Stimulated activated CD8-positive, alpha-beta memory T cell treated with anti-CD3 and anti-CD28 coated beads, Interleukin-12 subunit alpha, Interleukin-12 subunit beta, amount 100 ng/mL, for 24 hours (primary cell): ENCODE measurements around the gene CSNK1A1.
"Not testable (repeated sequence)": the region's sequence is repeated elsewhere in the genome, so short reads cannot be mapped to it uniquely, and the experiment has no call there.

ENCODE experiments used
- DNase-seq: peaks from one replicate; pipeline ENCODE4 v3.0.0-alpha.2; 2020; ENCODE audit errors: extremely low read depth

The CSNK1A1 gene

DNA sequence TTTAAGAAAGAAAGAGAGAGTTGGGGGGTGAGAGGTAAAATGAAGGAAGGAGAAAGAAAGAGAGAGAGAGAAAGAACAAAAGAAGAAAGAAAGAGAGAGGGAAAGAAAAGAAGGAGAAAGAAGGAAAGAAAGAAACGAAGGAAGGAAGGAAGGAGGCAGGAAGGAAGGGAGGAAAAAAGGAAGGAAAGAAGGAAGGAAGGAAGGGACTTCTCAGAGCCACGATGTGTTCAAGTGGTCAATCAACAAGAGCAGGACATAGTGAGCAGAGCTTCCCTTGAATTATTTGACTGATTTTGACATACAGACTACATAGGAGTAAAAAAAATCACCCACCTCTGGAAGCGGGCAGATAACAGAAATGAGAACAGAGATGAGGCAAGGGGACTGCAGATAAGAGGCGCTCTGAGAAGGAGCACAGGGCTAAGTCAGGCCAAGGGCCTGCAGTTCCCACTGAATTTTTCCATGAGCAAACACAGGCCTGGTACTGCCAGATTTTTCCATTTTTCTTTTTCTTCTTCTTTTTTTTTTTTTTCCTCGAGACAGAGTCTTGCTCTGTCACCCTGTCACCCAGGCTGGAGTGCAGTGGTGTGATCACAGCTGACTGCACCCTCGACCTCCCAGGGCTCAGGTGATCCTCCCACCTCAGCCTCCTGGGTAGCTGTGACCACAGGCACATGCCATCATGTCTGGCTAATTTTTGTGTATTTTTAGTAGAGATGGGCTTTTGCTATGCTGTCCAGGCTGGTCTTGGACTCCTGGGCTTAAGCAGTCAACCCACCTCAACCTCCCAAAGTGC, 94.4 kb downstream of the CSNK1A1 start:
- no peak for DNase-seq

DNA sequence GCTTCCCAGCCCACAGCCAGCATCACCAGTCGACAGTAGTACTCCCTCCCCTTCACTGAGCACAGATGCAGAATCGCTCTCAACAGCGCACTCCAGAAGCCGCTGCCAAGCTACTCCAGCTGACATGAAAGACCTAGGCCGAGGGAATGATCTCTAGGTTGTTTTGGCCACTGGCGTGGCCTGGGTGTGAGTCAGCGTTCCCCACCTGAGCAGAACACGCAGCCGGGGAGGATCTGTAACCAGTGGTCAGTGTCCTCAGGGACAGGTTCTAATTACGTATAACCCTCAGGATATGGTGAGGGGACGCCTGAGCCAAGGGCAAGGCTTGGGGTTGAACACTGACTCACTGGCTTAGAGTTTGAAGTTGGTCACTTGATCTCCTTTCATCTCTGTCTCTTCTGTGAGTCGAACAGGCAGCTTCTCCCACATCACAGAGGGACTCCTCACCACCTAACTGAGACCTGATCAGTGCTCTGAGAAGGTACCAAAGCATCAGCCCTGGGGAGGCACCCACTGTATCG, 95.3 kb downstream of the CSNK1A1 start:
- no peak for DNase-seq

DNA sequence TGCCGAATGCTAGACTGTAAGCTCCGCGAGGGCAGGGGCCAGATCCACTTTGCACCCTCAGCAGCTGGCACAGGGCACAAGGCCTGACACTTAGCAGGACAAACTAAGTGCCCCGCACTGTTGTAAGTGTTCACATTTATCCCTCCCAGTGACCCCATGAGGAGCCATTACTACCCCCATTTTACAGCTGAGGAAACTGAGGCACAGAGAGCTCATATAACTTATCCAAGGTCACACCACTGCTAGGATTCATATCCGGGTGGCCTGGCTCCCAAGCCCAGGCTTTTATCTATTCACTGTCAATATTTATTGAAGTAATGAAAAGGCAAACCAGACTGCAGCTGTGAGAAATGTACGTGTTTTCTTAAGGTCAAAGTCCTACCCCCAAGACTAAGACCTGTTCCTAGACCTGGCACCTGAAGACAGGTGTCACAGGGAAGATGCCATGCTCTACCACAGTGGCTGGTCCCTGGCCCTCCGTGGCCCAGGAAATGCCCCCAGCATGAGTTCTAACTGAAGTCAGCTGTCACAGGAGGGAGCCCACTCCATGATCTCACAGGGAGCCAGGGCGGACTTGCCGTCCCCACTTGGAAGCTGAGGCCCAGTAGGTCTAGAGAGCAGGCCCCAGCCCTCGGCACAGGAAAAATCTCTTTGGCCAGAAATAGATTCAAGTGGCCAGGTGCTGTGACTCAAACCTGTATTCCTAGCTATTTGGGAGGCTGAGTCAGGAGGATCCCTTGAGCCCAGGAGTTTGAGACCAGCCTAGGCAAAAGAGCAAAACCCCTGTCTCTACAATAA, 97.4 kb downstream of the CSNK1A1 start:
- DNase-seq: no peak

DNA sequence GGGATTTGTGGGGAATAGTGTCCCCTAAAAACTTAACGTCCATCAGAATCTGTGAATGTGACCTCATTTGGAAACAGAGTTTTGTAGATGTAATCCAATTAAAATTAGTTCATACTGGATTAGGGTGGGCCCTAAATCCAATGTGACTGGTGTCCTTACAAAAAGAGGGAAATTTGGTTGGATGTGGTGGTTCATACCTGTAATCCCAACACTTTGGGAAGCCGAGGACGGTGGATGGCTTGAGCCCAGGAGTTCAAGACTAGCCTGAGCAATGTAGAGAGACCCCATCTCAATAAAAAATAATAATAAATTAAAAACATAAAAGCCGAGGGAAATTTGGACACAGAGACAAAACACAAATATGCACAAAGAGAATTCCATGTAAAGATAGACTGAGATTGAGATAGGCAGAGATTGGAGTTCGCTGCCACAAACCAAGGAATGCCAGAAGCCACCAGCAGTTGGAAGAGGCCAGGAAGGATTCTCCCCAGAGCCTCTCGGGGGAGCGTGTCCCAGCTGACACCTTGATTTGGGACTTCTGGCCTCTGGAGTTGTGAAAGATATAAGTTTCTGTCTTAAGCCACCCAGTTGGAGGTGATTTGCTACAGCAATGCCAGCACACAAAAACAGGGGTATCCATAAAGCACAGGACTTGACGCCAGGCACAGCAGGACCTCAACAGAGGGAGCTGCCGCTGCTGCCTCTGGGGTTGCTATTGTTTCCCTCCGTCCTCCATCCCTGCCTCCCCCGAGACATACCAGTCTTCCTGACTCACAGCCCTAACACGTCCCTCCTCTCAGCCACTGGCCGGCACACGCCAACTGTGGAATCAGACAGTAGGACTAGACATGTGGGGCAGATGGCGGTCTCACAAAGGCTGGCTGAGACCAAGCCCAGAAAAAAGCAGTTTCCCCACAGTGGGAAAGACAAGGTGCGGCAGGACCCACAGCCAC, 98.3 kb downstream of the CSNK1A1 start:
- no peak for DNase-seq

- no peak for DNase-seq
Measured at GRCh38 chr5:149452007-149452664, 99.1 kb downstream of the CSNK1A1 start.

- no peak for DNase-seq
Measured at GRCh38 chr5:149450199-149450598, 101.0 kb downstream of the CSNK1A1 start.

- no peak for DNase-seq
Measured at GRCh38 chr5:149448831-149449714, 102.2 kb downstream of the CSNK1A1 start.

DNA sequence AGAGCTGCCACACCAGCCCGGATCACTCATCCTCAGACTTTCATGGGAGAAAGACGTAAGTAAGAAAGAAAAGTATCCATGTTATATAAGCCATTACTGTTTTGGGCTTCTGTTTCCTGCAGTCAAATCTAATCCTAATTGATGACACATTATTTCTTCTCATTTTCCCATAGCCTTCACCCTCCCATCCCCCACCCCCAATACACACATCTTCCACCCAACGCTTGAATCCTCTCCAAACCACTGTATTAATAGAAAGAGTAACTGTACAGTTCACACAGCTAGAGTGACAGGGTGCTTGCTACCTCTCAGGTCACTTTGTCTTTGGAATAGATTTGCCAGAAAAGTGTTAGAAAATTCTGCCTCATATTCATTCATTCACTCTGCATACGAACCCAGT, 102.8 kb downstream of the CSNK1A1 start:
- DNase-seq: no peak

DNA sequence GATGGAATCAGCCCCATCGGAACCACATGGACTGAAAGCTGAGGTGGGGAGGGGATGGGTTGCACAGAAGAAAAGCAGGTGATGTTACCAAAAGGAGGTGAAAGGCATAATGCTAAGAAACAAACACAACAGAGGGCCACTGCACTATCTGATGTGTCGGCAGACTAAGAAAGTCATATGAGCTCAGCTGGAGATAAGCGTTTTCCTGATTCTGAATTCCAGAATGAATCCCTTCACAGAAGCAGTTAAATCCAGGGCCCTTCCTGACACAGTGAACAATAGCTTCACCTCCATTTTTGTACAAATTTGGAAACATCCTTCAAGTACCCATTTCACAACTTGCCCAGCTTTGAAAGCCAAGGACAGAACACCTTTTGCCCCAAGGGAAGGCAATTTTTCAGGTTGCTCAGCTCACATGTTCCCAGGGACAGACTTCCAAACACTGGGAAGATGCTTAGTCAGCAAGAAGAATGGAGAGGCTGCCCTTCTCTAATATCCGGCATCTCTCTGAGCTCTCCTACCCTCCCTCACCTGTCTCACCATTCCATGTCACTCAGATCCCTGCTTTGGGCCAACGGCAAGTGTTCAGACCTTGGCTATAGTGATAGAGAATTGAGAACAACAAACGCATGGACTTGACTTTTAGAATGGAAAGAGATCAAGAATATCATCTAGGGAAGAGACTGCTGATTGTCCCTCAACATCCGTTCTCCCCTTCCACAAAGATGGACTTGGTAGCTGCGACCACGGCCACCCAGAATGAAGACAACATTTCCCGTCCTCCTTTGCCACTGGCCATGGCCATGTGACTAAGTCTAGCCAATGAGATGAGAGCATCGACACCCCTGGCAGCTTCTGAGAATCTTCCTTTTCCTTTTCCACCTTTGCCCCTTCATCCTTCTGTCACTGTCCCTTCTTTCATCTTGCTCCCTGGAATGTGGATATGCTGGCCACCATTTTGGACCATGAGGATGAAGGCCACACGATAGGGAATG, 103.6 kb downstream of the CSNK1A1 start:
- DNase-seq: no peak

DNA sequence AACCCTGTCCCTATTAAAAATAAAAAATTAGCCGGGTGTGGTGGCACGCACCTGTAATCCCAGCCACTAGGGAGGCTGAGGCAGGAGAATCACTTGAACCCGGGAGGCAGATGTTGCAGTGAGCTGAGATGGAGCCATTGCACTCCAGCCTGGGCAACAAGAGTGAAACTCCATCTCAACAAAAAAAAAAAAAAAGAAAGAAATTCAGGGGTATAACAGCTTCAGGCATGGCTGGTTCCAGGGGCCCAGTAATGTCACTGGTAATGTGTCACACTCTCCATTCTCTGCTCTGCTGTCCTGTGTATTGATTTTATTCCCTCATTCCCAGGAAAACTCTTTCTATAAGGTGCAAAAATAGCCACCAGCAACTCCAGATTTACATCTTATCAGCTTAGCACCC, 104.4 kb downstream of the CSNK1A1 start:
- DNase-seq: not testable (repeated sequence)

- no peak for DNase-seq
Measured at GRCh38 chr5:149445739-149446369, 105.4 kb downstream of the CSNK1A1 start.

GRCh38 chr5:149445343-149445738, 105.9 kb downstream of the CSNK1A1 start:
- no peak for DNase-seq

DNA sequence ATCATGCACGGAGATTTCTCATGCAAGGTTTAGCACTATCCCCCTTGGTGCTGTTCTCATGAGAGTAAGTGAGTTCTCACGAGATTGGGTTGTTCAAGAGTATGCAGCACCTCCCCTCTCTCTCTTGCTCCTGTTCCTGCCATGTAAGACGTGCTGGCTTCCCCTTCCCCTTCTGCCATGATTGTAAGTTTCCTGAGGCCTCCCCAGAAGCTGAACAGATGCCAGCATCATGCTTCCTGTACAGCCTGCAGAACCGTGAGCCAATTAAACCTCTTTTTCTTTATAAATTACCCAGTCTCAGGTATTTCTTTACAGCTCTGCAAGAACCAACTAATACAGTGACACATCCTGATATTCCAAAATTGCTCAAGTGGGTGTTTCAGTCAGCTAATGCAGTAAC, 106.8 kb downstream of the CSNK1A1 start:
- not testable (repeated sequence) for DNase-seq

GRCh38 chr5:149443210-149443609, 108.0 kb downstream of the CSNK1A1 start:
- no peak for DNase-seq

GRCh38 chr5:149442563-149443182, 108.6 kb downstream of the CSNK1A1 start:
- peak; percentile 25 for DNase-seq
